K562 (cell line): ENCODE data around the gene TMEM273. TPM values are rescaled to one million over a fixed set of nuclear protein-coding genes. Genes with fewer than 3 reads are reported as not detected.

Experiments used
- ATF3 ChIP-seq, 2 experiments: fragments of 450-650 bp in 1 of 2; sonication (generic) in 1 of 2; formaldehyde crosslinking in 1 of 2; IDR thresholded peaks in 1 of 2; conservative IDR thresholded peaks in 1 of 2; 2 replicates each; pipeline versions ENCODE4 v1.6.1 to v1.8.1; 2016 to 2023; ENCODE audit warnings: mild to moderate bottlenecking in 2 of 2, moderate library complexity in 2 of 2, inconsistent platforms in 1 of 2, missing genetic modification reagents in 1 of 2
- GTF2E2 ChIP-seq: fragments of 200-800 bp; sonication (Bioruptor generic); IDR thresholded peaks from 2 replicates; pipeline ENCODE4 v1.6.1; 2016; ENCODE audit warnings: missing genetic modification characterization, missing compliant biosample characterization
- HNRNPLL ChIP-seq: fragments of 200-400 bp; formaldehyde crosslinking; IDR thresholded peaks from 2 replicates; pipeline ENCODE4 v1.6.1; 2017; ENCODE audit warnings: low read length, low read depth, mild to moderate bottlenecking; ENCODE audit not compliant: poor library complexity, severe bottlenecking
- JUND ChIP-seq, 2 experiments: IDR thresholded peaks; 2 replicates in 1 of 2; 3 replicates in 1 of 2; pipeline ENCODE4 v1.6.1; 2011; ENCODE audit warnings: borderline replicate concordance in 2 of 2, low read depth in 2 of 2, low read length in 2 of 2, improper control_type of control experiment in 1 of 2, missing biosample characterization in 1 of 2, missing genetic modification characterization in 1 of 2, missing genetic modification reagents in 1 of 2
- MEF2A ChIP-seq: IDR thresholded peaks from 2 replicates; pipeline ENCODE4 v1.6.1; 2011; ENCODE audit warnings: low read depth, mild to moderate bottlenecking, low read length, moderate library complexity; ENCODE audit not compliant: control insufficient read depth
- ZNF584 ChIP-seq: fragments of 200-800 bp; sonication (Bioruptor generic); IDR thresholded peaks from 2 replicates; pipeline ENCODE4 v1.6.1; 2016; ENCODE audit warnings: low read depth, mild to moderate bottlenecking, missing genetic modification characterization, missing compliant biosample characterization
- polyA plus RNA-seq, 8 experiments: library from polyadenylated mRNA; depleted of rRNA in 4 of 8; stranded (reverse) in 5 of 8; unstranded in 3 of 8; fragments of >200 nt; fragmentation: Nextera tagmentation in 2 of 8; fragmentation: Illumina TruSeq in 1 of 8; extraction: Ambion mirVana in 2 of 8; extraction: Trizol in 1 of 8; gene quantifications; 2 replicates each; pipeline versions ENCODE4 v1.2.1 to v1.2.3, GENCODE V29; 2011 to 2014; ENCODE audit warnings: inconsistent platforms in 1 of 8, missing spikeins in 1 of 8
- total RNA-seq, 7 experiments: library from RNA; depleted of rRNA in 6 of 7; stranded (reverse); fragments of >200 nt in 6 of 7; fragmentation: Illumina TruSeq in 2 of 7; extraction: Trizol in 2 of 7; gene quantifications; 2 replicates each; pipeline versions ENCODE4 v1.2.1 to v1.2.3, GENCODE V29; 2011 to 2021; ENCODE audit warnings: low replicate concordance in 1 of 7
- TF ChIP-seq, protein P1 (sequence below), 2 experiments: fragments of 450-650 bp; IDR thresholded peaks; 2 replicates each; pipeline ENCODE4 v1.6.1; 2016; ENCODE audit warnings: mild to moderate bottlenecking in 2 of 2, borderline replicate concordance in 1 of 2, low read depth in 1 of 2, moderate library complexity in 1 of 2

TMEM273 gene
- total and polyA plus RNA-seq, 9 of the 15 experiments (the other 6 are each of a cell fraction or from before 2014, with no cell fraction given) = 39.2 to 131 (median 95.6) TPM

- TF ChIP-seq JUND (IDR thresholded peaks at IDR 0.05; ENCODE audit: borderline replicate concordance, low read depth, low read length) = peak; percentile 67; the same call in 1 of the 2 replicates
- 0 out of 3 replicates have a peak, but pooled peaks have one; percentile 33 for TF ChIP-seq JUND (tag; IDR thresholded peaks at IDR 0.05; ENCODE audit: borderline replicate concordance, low read depth, low read length)
- TF ChIP-seq HNRNPLL = peak; percentile 3
- TF ChIP-seq MEF2A = no peak
- peak; percentile 80 for TF ChIP-seq ATF3 (IDR thresholded peaks at IDR 0.05)
- TF ChIP-seq ATF3 (CRISPR knock-in tag; conservative IDR thresholded peaks at IDR 0.05) = no peak
- TF ChIP-seq GTF2E2 (tag) = no peak
- TF ChIP-seq ZNF584 (CRISPR knock-in tag) = no peak
- TF ChIP-seq, protein P1, sequence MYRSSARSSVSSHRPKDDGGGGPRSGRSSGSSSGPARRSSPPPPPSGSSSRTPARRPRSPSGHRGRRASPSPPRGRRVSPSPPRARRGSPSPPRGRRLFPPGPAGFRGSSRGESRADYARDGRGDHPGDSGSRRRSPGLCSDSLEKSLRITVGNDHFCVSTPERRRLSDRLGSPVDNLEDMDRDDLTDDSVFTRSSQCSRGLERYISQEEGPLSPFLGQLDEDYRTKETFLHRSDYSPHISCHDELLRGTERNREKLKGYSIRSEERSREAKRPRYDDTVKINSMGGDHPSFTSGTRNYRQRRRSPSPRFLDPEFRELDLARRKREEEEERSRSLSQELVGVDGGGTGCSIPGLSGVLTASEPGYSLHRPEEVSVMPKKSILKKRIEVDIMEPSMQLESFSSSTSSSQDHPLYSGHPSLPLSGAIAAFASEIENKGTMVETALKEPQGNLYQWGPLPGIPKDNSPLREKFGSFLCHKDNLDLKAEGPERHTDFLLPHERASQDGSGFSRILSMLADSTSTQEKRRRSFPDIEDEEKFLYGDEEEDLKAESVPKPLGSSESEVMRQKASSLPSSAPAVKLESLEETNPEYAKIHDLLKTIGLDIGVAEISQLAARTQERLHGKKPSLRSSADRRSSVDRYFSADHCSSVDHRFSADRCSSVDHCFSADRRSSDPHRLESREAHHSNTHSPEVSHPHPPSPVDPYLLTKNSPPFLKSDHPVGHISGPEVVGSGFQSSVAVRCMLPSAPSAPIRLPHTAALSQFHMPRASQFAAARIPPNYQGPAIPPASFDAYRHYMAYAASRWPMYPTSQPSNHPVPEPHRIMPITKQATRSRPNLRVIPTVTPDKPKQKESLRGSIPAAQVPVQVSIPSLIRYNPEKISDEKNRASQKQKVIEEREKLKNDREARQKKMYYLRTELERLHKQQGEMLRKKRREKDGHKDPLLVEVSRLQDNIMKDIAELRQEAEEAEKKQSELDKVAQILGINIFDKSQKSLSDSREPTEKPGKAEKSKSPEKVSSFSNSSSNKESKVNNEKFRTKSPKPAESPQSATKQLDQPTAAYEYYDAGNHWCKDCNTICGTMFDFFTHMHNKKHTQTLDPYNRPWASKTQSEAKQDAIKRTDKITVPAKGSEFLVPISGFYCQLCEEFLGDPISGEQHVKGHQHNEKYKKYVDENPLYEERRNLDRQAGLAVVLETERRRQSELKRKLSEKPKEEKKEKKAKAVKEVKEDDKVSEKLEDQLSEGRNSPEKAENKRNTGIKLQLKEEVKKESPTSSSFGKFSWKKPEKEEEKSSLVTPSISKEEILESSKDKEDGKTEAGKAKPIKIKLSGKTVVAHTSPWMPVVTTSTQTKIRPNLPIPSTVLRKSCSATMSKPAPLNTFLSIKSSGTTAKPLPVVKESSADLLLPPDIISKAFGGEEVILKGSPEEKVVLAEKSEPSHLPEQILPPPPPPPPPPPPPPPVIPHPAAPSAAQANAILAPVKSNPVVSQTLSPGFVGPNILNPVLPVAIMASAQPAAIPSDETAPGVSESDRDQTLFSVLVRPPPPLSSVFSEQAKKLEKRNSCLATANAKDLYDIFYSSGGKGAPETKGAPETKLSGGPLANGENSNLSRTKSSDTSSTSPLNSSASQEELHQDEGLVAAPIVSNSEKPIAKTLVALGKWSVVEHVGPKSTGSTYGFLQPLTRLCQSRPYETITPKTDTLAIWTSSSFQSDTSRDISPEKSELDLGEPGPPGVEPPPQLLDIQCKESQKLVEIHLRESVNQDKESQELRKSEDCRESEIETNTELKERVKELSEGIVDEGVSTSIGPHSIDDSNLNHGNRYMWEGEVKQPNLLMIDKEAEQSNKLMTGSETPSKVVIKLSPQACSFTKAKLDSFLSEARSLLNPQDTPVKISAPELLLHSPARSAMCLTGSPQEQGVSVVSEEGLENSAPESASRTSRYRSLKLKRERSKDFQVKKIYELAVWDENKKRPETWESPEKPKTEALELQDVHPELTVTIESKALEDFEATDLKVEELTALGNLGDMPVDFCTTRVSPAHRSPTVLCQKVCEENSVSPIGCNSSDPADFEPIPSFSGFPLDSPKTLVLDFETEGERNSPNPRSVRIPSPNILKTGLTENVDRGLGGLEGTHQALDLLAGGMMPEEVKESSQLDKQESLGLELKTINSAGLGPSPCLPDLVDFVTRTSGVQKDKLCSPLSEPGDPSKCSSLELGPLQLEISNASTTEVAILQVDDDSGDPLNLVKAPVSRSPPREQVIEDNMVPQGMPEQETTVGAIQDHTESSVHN (IDR thresholded peaks at IDR 0.05; ENCODE audit: borderline replicate concordance in 1 of 2, low read depth in 1 of 2) = no peak
Observed at GRCh38 chr10:49139846-49140195, 48.4 kb downstream of the TMEM273 start (continued).
